ENCODE data around the gene IFNA17.
A peak's percentile ranks its signal among the peaks of the same experiment; 100 is the strongest.
"Not testable (repeated sequence)": the region's sequence is repeated elsewhere in the genome, so short reads cannot be mapped to it uniquely, and the experiment has no call there.

IFNA17 gene

GRCh38 chr9:21210782-21211181 lies 17.2 kb downstream of the IFNA17 start:
- not testable (repeated sequence) for DNase-seq (ENCODE audit: low read depth)

DNA sequence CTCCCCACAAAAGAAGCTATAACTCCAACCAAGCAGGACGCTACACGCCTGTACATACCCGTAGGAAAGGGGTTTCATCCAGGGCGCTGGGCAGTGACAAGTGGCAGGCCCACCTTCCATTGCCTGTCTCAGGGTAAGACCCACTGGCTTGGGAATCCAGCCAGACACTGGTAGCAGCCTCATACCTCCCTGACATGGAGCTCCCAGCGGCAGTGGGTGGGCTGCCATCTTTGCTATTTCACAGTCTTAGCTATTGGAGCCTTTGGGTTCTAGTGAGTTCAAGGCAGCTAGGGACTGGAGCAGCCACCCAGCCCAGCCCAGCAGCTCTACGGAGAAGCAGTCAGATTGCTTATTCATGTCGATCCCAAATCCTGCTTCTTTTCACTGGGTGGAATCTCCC lies 17.7 kb downstream of the IFNA17 start:
- no peak for DNase-seq (ENCODE audit: low read depth)

DNA sequence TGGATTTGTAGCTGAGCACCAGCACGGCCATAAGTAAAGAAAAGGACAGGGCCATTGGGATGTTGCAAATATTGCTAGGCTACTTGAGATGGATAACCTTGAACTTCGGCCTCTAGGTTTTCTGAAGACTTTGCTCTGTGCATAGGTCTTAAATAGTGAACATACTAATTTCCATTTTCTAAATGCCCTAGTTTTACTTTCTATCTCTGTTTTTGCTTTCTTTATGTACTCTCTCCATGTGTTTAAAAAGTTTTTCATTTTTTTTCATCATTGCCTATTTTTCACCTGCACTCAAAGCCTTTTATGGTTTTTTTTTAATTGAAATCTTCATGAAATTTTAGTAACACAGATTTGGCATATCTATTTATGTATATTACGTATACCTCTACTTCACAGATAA lies 21.0 kb downstream of the IFNA17 start, which contains the start of gene IFNA10:
TSS of gene IFNA10 (minus strand) at position 101 of the 400 bp plus-strand sequence. CDS start at position 55, 46 bp downstream.
- not testable (repeated sequence) for DNase-seq (ENCODE audit: low read depth)

GRCh38 chr9:21205204-21205603 lies 22.8 kb downstream of the IFNA17 start:
- DNase-seq (ENCODE audit: low read depth): no peak

GRCh38 chr9:21202105-21202504 lies 25.9 kb downstream of the IFNA17 start, which contains the start of gene IFNA7:
Gene IFNA7, minus strand, starts transcription at chr9:21202205. Its CDS starts 40 bp downstream, at chr9:21202165.
- not testable (repeated sequence) for DNase-seq (ENCODE audit: low read depth)

GRCh38 chr9:21194867-21195776 lies 32.9 kb downstream of the IFNA17 start:
- DNase-seq (ENCODE audit: low read depth): peak; percentile 18

- DNase-seq (ENCODE audit: low read depth): not testable (repeated sequence)
Observed at GRCh38 chr9:21187487-21187886, 40.5 kb downstream of the IFNA17 start, which contains the start of gene IFNA4. Gene IFNA4, minus strand, starts transcription at chr9:21187587. Its CDS starts 56 bp downstream, at chr9:21187531.

DNA sequence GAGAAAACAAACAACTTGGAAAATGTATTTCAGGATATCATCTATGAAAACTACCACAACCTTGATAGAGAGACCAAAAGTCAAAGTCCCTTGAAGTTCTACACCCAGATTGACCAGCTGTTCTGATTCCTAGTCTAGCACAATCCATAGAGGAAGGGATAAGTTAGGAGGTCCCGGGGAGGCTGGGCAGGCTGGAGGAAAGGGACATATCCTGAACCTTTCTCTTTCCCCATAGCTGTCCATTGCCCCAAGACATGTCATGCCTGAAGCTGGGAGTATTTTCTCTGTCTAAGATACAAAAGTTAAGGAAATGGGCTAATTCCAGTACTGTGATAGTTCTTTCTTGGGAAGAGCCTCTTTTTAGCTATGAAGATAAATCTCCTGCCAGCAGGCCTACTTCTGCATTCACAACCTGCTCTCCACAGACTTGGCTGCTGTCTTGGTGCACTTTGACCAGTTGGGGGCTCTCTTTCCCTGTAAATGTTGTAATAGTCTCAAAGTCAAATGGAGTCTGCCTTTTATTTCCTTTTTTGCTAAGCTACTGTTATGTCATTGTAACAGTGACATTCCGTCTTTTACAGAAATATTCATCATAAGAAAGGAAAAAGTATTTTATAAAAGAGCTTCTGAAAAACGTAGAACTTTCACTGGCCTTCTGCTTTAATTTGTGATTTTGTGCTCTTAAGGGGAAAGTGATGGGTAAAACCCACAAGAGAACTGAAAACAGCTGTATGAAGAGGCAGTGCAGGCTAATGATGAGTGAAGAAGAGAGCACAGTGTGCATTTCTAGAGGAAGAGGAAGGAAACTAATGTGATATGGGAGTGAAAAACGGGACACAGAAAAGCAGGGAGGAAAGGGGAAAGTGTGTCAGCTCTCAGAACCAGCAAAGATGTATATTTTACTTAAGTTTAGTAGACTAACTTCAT lies 44.9 kb downstream of the IFNA17 start:
- peak; percentile 15 for DNase-seq (ENCODE audit: low read depth)

Measured in EH (cell line).